GM13976 (cell line): ENCODE results near the gene GLMP.

Source experiments
- DNase-seq: peaks from one replicate; pipeline ENCODE4 v3.0.0; 2012; ENCODE audit warnings: low spot score
- CTCF ChIP-seq: IDR thresholded peaks from 2 replicates; pipeline ENCODE4 v1.5.1; 2012; ENCODE audit warnings: borderline replicate concordance, mild to moderate bottlenecking; ENCODE audit not compliant: insufficient read depth; ENCODE audit errors: extremely low read depth, missing control alignments, control extremely low read depth
- in situ Hi-C: fragments of 300-500 bp; cut with MboI; formaldehyde crosslinking; loops from one replicate; pipeline ENCODE4 v1.12.0; 2022; ENCODE audit warnings: low sequenced_read_pairs, mixed read lengths, inconsistent platforms; ENCODE audit not compliant: unreplicated experiment

Gene GLMP

GRCh38 chr1:156270314-156270713, 25.2 kb downstream of the GLMP start:
- no peak for TF ChIP-seq CTCF
- no peak for DNase-seq
- in situ Hi-C loops = no loop called here

DNA sequence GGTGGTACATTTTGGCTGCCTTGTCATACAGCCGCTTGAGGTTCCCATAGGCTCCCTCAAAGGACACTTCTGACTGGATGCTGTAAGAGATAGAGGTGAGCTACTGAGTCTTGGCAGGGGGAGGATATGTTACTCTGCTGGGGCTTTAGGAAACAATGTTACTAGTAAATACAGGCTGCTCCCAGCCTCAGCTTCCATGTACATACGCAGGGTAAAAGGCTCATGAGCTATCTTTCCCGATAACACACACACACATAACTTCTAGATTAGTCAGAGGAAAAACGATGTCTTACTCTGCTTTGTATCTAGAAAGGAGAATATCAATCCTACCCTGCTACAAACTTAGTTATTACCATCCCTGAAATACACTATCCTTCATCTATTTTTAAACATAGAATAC, 27.1 kb downstream of the GLMP start:
- no peak for DNase-seq
- no peak for TF ChIP-seq CTCF
- in situ Hi-C loops = no loop called here

DNA sequence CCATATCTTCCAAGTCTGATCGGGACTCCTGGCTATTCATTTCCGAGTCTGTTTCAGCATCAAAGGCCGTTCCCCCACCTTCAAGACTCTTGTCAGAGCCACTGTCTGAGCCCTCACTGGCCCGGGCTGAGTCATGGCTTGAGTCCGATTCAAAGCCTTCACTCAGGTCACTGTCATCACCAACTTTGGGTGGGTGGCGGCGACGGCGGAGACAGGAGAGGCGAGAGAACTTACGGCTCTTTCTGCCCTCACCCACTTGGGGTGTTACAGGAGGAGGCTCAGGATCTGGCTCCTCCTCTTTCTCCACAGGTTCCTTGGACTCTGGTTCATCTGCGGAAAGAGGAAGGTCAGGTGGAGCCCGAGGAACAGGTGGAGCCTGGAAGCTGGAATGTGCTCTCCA, 29.4 kb downstream of the GLMP start:
- DNase-seq = no peak
- no peak for TF ChIP-seq CTCF
- in situ Hi-C loops = no loop called here

GRCh38 chr1:156263288-156263655, 32.2 kb downstream of the GLMP start:
- TF ChIP-seq CTCF = no peak
- in situ Hi-C loops = no loop called here
- no peak for DNase-seq

GRCh38 chr1:156262461-156263287, 32.8 kb downstream of the GLMP start:
- TF ChIP-seq CTCF = no peak
- no peak for DNase-seq
- in situ Hi-C loops = no loop called here

DNA sequence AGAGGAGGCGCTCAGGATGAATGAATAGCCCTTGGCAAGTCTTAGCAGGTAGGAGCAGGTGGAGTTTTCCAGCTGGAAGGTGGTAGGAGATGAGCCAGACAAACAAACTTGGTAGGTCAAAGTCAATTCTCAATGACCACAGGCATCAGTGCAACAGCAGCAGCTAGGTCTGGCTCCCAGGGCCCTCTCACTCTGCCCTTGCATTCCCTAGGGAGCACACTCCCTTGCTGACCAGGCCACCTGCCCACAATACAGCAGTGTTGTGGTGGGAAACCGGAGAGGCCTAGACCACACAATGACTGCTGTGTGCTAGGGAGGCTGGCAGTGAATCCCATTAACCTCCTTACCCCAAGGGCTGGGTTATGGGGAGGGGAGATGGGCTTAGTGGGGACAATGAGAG, 34.6 kb downstream of the GLMP start:
- in situ Hi-C loops = no loop called here
- DNase-seq = no peak
- TF ChIP-seq CTCF = no peak
